ENCODE measurements around the gene PRKD1.

DNA sequence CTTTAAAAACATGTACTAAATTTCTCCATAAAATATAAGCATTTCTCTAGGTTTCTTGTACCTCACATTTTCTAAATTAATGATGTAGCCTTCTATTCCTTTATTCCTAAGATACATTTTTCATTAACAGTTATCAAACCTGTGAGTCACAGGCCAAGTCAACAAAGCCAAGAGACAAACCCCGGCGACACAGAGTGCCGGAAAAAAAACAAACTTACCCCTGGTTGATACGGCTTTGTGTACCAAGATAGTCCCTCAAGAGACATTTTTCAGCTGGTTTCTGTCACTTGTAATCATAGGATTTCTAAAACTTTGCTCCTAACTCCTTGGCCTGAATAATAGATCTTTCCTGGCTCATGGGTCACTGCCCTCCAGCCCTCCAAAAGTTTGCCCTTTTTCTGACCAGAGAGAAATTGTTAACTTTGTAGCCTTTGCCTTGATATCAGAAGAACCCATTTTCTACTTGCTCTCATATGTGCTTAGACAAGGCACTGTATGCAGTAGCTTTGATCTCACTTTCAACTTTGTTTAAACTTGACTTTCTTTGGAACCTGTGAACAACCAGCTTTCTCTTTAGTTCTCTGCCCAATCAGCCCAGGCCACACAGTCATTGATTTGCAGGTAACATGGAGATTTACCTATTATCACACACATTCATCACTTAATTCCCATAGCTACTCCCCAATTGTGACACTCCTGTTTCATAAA lies 172.2 kb downstream of the PRKD1 start:
- TF ChIP-seq, protein P1, sequence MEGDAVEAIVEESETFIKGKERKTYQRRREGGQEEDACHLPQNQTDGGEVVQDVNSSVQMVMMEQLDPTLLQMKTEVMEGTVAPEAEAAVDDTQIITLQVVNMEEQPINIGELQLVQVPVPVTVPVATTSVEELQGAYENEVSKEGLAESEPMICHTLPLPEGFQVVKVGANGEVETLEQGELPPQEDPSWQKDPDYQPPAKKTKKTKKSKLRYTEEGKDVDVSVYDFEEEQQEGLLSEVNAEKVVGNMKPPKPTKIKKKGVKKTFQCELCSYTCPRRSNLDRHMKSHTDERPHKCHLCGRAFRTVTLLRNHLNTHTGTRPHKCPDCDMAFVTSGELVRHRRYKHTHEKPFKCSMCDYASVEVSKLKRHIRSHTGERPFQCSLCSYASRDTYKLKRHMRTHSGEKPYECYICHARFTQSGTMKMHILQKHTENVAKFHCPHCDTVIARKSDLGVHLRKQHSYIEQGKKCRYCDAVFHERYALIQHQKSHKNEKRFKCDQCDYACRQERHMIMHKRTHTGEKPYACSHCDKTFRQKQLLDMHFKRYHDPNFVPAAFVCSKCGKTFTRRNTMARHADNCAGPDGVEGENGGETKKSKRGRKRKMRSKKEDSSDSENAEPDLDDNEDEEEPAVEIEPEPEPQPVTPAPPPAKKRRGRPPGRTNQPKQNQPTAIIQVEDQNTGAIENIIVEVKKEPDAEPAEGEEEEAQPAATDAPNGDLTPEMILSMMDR (conservative IDR thresholded peaks at IDR 0.05; ENCODE audit: low read depth, low read length), result no peak
- TF ChIP-seq EZH2 (IDR thresholded peaks at IDR 0.05; ENCODE audit: low read length, unreplicated experiment) (no peak), EZH2phosphoT487 (IDR thresholded peaks at IDR 0.05; ENCODE audit: borderline replicate concordance, low read length) (no peak)
